ENCODE results near the gene CD200R1L. TPM values are rescaled to one million over a fixed set of nuclear protein-coding genes. Genes with fewer than 3 reads are reported as not detected.

CD200R1L gene
- total RNA-seq, 4 donors from 2014 or later, result not detected

GRCh38 chr3:112814266-112814665, 32.4 kb downstream of the CD200R1L start:
- 36 to 38% methylated on average over 2 of the region's 2 CpGs for WGBS, 2 donors
- intact Hi-C loops (cut with DNase I), result loop anchor here (5.0 kb wide), 1 partner anchor 172 kb away; the partner anchor contains the start of gene CCDC80
- TF ChIP-seq POLR2A (IDR thresholded peaks at IDR 0.05) (no peak), CTCF (IDR thresholded peaks at IDR 0.05) (peak in 5 of 6 experiments; percentile 36 to 64 (median 43))
- Histone ChIP-seq H3K4me3 (no peak overlapping the region), H3K4me1 (peaks cover 4 to 37% (median 11%) of the 10 kb centered on the region in 3 donors), H3K36me3 (no peaks in the 10 kb centered on the region), H3K27me3 (no peaks in the 10 kb centered on the region), H3K9me3 (no peaks in the 10 kb centered on the region), H3K27ac (peak overlapping the region in 3 of 4 donors; percentile 53 to 83 (median 76))
- no peak for DNase-seq

- no peaks in the 10 kb centered on the region for H3K9me3 ChIP-seq
- 29 to 36% methylated on average over 2 of the region's 2 CpGs for WGBS, 2 donors
- H3K27me3 ChIP-seq, result no peaks in the 10 kb centered on the region
- no peak for DNase-seq
- intact Hi-C loops (cut with DNase I), result loop anchor here (5.0 kb wide), 1 partner anchor 171 kb away; the partner anchor contains the start of gene CCDC80
- no peak overlapping the region for H3K4me3 ChIP-seq
- peak overlapping the region; percentile 13 to 83 (median 64) for H3K27ac ChIP-seq
- peaks cover 4 to 37% (median 11%) of the 10 kb centered on the region in 3 donors for H3K4me1 ChIP-seq
- no peaks in the 10 kb centered on the region for H3K36me3 ChIP-seq
- TF ChIP-seq CTCF (IDR thresholded peaks at IDR 0.05), result no peak
- no peak for TF ChIP-seq POLR2A (IDR thresholded peaks at IDR 0.05)
These were observed 32.9 kb downstream of the CD200R1L start for GRCh38 chr3:112813723-112814171.

- Histone ChIP-seq H3K9me3 (no peaks in the 10 kb centered on the region), H3K27me3 (no peaks in the 10 kb centered on the region), H3K4me1 (peaks cover 4 to 37% (median 11%) of the 10 kb centered on the region in 3 donors), H3K27ac (peak overlapping the region; percentile 5 to 83 (median 64)), H3K4me3 (no peak overlapping the region), H3K36me3 (no peaks in the 10 kb centered on the region)
- WGBS, 2 donors, result 76 to 86% methylated on average over 2 of the region's 2 CpGs
- TF ChIP-seq POLR2A (IDR thresholded peaks at IDR 0.05), result no peak
- no peak for TF ChIP-seq CTCF (IDR thresholded peaks at IDR 0.05)
- intact Hi-C loops (cut with DNase I), result loop anchor here (5.0 kb wide), 1 partner anchor 171 kb away; the partner anchor contains the start of gene CCDC80
- no peak for DNase-seq
These were observed 33.6 kb downstream of the CD200R1L start for GRCh38 chr3:112813016-112813415.

GRCh38 chr3:112811917-112812660, 34.6 kb downstream of the CD200R1L start:
- TF ChIP-seq CTCF (IDR thresholded peaks at IDR 0.05) (no peak), POLR2A (IDR thresholded peaks at IDR 0.05) (no peak)
- H3K9me3 ChIP-seq, result no peaks in the 10 kb centered on the region
- no peaks in the 10 kb centered on the region for H3K27me3 ChIP-seq
- H3K27ac ChIP-seq, result peak overlapping the region in 3 of 4 donors; percentile 53 to 83 (median 76)
- no peak for DNase-seq
- H3K4me1 ChIP-seq, result peaks cover 4 to 37% (median 11%) of the 10 kb centered on the region in 3 donors
- intact Hi-C loops (cut with DNase I), result loop anchor here (5.0 kb wide), 1 partner anchor 170 kb away; the partner anchor contains the start of gene CCDC80
- WGBS, 2 donors, result 72 to 78% methylated on average over 8 of the region's 8 CpGs
- no peak overlapping the region for H3K4me3 ChIP-seq
- H3K36me3 ChIP-seq, result no peaks in the 10 kb centered on the region
